SK-N-DZ (cell line): Measurements from ENCODE around the gene ARFGAP1.

Experiments
- DNase-seq: peaks from one replicate; pipeline ENCODE4 v3.0.0-alpha.2; 2015; ENCODE audit warnings: low spot score

The ARFGAP1 gene

DNA sequence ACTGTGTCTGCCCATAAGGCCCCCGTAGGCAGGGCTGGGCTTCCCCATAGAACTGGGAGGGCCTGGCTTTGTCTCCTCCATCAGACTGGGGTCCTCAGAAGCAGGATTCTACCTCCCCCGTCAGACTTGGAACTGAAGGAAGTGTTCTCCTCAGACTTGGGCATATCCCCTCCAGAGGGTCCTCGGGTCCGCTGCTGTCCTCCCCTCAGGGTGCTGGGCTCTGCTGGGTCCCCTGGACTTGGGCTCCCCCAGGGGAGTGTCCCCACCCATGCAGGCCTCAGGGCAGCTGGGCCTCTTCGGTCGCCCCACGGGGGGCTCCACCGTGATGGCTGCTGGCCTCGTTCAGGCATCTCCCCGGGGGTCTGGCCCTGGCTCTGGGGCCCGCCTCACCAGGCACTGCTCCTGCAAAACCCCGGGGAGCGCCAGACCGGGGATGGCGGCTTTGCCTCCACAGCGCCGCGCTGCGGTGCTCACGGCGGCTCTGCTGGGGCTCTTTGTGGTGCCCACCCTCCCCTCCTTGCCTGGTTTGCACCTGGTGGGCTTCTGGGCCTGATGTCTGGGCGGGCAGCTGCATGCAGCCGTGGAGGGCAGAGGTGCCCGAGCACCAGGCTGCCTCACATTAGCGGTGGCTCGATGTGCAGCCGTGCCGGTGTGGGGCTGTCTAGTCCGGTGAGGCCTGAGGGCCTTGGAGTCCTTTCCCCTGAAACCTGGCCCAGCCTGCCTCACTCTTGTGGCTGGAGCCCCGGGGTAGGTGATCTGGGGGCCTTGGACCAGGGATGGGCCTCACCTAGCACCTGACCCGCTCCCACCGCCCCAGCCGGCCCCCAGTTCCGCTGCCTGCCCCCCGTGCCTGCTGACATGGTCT, 34.3 kb downstream of the ARFGAP1 start:
- no peak for DNase-seq

GRCh38 chr20:63307538-63308217, 35.1 kb downstream of the ARFGAP1 start:
- DNase-seq: no peak

DNA sequence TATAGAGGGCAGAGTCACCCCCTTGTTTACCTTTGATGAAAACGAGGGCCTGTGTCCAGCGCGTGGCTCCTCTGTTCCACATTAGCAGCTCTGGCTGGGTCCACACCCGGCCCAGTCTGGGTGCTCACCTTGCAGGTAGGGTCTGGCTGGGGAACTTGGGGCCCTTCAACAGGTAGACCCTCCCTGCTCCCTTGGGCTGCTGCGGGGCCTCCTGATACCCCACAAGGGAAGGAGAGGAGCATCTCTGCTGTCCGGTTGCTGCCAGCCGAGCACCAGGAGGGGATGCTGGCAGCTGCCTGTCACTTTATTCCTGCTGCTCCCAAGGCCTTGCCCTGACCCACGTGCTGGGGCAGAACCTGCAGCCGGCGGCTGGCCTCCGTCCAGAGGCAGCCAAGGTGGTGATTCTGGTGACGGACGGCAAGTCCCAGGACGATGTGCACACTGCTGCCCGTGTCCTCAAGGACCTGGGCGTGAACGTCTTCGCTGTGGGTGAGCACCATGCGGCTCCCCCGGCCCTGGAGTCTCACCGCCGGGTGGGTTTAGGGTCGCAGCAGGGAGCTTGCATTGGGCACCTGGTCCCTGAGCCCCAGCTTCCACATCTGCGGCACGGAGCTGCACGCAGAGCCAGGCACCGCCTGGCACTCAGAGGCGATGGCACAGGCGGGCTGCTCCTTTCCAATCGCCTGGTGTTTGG, 35.8 kb downstream of the ARFGAP1 start:
- DNase-seq: no peak

GRCh38 chr20:63309261-63310071, 36.9 kb downstream of the ARFGAP1 start:
- DNase-seq: peak; percentile 69

- no peak for DNase-seq
These were observed 37.8 kb downstream of the ARFGAP1 start for GRCh38 chr20:63310265-63310991.

GRCh38 chr20:63311186-63311832, 38.7 kb downstream of the ARFGAP1 start:
- no peak for DNase-seq

DNA sequence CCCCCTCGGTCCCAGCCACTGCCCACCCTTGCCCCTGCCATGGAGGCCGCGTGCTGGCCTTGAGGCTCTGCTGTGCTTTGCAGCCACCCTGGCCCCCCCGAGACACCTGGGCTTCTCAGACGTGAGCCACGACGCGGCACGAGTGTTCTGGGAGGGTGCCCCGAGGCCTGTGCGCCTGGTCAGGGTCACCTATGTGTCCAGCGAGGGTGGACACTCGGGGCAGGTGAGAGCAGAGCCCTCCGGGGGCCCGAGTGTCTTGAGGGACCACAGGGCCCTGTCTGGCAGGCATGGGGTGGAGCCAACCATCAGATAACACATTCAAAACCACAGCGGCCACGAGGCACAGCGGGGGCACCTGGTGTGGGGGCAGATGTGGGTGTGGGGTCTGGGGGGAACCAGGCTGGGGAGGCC, 39.2 kb downstream of the ARFGAP1 start:
- no peak for DNase-seq

GRCh38 chr20:63312273-63312672, 39.7 kb downstream of the ARFGAP1 start:
- no peak for DNase-seq

DNA sequence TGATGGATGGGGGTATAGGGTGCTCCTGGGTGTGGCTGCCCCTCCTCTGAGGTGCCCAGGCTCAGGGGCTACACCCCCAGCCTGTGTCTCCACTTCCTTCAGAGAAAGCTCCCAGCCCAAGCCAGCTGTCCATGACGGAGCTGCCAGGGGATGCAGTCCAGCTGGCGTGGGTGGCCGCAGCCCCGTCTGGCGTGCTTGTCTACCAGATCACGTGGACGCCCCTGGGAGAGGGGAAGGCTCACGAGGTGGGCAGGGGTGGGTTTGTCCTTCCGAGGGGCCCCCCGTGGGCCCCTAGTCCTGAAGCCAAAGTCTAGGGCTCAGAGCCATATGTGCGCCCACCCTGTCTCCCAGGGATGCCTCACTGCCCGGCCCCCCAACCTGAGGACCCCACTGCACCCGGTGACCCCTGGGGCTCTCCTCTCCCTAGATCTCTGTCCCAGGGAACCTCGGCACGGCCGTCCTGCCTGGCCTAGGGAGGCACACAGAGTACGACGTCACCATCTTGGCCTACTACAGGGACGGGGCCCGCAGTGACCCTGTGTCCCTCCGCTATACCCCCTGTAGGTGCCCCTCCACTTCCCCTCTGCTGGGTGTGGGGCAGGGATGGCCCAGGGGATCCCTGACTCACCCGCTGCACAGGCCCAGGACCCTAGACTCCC, 40.2 kb downstream of the ARFGAP1 start:
- DNase-seq: no peak

DNA sequence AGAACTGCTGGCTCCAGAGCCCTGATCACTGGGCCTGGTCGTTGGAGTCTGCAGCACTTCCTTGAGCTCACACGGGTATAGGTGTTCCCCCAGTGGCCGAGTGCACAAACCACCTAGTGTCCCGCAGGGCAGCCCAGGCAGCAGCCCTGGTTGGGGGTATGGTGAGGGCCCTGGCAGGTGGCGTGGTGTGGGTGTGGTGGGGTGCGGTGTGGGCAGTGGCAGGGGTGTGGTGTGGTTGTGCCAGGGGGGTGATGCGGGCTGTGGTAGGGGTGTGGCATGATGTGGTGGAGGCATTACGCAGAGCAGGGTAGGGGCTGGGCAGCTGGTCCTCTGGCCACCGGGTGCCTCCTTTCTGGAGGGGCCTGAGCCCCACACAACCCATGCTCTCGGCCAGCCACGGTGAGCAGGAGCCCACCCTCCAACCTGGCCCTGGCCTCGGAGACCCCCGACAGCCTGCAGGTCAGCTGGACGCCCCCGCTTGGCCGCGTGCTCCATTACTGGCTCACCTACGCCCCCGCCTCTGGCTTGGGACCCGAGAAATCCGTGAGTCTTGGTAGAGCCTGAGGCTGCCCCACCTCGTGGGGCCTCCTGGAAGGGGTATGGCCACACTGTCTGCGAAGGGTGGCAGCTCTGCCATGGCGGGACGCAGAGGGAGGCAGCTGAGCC, 40.9 kb downstream of the ARFGAP1 start:
- no peak for DNase-seq

DNA sequence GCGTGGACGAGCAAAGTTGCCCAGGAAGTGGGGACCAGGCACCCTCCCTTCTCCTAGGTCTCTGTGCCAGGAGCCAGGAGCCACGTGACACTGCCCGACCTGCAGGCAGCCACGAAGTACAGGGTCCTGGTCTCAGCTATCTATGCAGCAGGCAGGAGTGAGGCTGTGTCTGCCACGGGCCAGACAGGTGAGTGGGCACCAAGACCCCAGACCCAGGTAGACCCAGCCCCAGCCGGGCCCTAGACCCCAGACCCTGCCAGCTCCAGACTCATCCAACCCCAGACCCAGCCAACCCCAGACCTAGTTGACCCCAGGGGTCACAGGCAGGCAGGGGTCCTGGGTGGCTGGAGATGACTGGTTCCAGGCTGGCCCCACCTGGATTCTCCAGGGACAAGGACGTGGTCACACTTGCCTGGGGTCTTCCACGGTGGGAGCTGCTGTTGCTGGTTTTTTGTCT, 41.4 kb downstream of the ARFGAP1 start:
- DNase-seq: no peak

DNA sequence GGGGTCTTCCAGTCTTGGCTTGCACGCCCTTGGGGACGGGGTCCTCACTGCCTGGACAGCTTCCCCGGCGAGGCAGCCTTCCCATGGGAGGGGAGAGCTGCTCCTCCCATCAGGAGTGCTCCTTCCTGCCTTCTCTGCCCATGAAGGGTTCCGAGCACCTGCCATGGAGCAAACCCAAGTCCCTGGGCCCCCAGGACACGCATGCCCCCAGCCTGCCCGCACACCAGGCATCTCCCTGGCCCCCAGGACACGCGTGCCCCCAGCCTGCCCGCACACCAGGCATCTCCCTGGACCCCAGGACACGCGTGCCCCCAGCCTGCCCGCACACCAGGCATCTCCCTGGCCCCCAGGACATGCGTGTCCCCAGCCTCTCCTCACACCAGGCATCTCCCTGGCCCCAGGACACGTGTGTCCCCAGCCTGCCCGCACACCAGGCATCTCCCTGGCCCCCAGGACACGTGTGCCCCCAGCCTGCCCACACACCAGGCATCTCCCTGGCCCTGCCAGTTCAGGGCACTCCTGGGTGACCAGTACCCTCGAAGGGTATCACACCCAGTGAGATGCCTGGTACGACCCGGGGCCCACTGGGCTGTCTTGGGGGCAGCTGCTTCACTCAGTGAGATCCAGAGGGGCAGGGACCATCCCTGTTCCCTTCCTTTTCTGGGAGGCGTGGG, 42.1 kb downstream of the ARFGAP1 start:
- no peak for DNase-seq

GRCh38 chr20:63315240-63315689, 42.7 kb downstream of the ARFGAP1 start:
- no peak for DNase-seq

GRCh38 chr20:63315731-63316491, 43.3 kb downstream of the ARFGAP1 start:
- no peak for DNase-seq

GRCh38 chr20:63316502-63316921, 43.9 kb downstream of the ARFGAP1 start:
- DNase-seq: no peak

GRCh38 chr20:63317061-63317460, 44.4 kb downstream of the ARFGAP1 start:
- DNase-seq: no peak

DNA sequence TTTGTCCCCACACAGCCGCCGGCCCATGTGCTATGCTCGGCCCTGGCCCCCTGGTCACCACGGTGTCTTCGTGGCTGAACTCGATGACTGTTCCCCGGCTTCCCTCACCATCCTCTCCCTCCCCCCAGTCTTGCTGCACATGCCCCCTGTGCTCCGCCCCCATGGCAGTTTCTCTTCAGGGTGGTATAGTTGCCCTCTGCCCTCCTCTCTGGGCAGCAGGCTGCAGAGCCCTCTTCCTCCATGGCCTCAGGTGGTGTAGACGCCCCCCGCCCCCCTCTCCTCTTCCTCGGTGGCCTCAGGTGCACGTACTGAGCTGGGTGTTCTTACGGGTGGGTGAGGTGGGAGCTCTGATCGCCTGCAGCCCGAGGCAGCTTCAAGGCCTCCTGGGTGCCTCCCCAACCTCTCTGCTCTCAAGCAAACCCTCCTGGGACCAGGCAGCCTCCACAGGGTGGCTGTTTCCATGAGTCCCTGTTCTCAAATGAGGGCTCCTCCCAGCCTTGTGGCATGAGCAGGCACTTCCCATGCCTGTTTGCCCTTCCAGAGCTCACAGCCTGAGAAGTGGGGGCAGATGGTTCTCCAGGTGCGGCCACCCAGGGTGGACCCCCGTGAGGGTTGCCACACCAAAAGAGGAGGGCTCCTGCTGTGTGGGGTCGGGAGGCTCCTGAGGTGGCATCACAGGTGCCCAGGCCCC, 45.1 kb downstream of the ARFGAP1 start:
- DNase-seq: no peak
